HL-60/S4 treated with phorbol 12-myristate 13-acetate at 8.2 ng/mL for 4 days and 3 days (cell line): ENCODE measurements around the gene EFCAB6.

Experiments
- in situ Hi-C: fragments of 300-500 bp; cut with MboI; formaldehyde crosslinking; loops from 2 replicates; pipeline ENCODE4 v1.15.0; 2022; ENCODE audit warnings: low sequenced_read_pairs

Gene EFCAB6

DNA sequence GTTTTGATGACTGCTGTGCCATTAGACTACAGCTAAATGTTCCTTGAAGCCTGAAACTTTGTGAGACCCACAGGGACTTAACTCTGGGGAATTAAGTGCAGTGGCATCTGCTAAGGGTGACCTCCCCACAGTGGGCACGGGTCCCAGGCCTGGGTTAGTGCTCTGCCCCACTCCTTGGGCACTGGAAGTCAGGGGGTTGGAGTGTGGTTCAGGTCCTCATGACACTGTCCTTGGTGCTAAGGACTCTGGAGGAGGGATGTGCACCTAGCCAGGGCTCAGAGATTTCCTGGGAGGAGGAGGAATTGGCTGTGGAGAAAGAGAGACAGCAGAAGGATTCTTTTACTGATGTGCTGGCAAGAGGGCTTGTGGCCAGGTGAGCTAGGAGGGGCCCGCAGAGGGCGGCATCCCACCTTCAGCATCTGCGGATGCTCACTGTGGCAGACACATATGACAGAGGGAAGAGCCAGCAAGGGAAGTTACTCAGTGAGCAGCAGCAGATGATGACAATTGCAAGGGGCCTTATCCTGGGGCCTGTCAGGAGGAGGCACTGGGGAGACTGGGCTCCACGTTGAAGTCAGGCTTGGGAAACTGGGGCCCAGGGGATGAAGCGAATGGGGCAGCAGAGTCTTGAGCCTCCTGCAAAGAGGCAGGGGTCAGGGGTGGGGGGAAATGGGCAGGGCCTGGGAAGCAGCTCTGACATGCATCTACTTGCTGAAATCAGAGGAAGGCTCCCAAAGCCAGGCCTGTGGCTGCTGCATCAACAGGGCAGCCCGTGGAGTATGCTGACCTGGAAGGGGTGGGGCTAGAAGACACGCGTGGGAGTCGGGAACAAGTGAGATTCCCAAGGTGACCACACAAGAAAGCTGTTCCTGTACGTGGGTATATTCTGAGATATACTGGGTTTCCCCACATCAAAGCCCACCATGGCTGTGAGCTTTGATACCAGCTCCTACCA, 256.3 kb downstream of the EFCAB6 start:
- in situ Hi-C loops, result no loop called here

DNA sequence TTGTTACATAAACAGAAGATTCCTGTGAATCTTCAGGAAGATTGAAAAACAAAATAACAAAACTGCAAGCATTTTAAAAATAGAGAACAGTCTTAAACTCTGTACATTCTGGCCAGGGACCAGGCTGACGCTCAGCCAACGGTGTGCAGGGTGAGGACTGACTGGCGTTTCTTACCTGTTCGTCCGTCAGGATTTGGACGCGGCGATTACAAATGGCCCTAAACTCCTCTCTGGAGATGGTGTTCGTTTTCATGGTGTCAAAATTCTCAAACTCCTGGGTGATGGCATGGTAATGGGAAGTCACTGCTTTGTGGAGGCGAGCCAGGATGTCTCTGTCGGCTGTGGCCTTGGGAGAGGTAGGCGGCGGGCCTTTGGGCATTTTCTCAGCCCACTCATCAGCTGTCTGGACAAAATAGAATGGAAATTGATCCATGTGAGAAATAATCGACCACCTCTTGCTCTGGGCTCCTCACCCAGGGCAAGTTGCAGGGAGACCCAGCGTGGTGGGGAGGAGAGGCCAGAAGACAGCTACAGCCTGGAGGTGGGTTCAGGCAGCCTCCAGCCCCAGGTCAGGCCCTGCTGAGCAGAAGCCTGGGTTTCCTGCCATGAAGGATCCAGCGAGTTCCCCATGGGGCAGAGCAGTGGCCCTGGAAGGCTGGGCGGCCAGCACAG, 257.3 kb downstream of the EFCAB6 start:
- in situ Hi-C loops, result no loop called here

DNA sequence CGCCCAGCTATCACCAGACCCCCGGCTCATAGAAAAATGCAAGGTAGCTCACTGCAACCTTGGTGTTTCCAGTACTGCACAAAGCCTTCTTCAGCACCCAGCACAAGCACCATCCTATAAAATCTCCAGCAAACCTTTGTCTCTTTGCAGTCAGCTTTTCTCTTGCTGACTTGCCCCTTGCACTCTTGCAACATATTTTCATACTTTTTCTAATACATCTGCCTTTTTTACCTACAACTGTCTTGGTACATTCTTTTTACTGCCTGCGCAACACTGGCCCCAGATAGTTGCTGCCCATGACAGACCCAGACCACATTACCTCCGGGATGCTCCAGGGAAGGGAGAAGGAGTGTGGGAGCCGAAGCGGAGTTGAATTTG, 257.9 kb downstream of the EFCAB6 start:
- in situ Hi-C loops, result no loop called here

DNA sequence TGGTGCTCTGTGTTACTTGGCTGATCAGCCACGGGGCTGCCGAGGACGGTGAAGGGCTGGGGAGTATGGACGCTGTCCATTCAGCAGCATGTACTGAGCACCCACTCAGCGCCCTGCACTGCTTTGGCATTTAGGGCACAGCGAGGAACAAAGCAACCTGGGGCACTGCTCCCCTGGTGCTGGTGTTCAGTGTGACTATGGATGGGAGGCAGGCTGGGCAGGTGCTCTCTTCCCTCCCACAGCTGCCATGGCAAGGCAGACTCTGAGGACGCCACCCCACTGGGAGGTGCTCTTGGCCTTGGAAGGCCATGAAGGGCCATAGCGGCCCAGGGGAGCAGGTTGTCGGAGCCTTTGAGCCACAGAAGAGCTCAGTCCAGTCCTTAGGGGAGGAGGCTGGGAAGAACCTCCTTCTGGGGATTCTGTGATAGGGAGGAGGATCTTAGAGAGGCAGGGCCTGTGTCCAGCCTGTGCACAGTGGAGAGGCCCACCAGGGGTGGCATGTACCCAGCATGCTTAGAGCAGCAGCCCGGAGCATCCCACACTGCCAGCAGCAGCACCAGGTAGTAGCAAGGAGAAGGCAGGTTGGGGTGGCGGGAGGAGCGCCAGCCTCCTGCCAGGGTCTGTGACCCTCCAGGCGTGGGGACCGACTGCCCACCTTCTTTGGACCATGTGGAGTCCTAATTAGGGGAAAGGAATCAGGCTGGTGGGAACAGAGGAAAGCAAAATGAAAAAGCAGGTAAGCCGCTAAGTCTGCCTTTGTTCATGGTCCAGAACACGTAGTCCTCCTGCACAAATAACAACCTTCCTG, 258.4 kb downstream of the EFCAB6 start:
- in situ Hi-C loops, result no loop called here

DNA sequence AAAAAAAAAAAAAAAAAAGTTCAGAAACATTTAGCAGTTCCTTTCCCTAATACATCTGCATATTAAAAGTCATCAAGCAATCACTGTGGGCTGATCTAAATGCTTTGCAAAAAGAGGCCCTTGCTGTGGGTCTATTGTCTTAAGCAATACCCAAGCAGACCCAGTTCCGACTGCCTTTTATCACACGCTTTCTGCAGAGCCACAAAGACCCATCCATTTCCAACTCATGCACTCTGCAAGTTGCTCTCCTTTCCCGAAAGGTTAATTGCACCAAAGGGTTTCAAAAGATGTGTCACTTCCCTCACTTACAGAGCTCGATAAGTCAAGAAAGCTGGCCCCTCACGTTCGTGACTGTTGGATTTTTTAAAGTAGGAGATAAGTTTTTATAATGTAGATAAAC, 261.4 kb downstream of the EFCAB6 start:
- in situ Hi-C loops, result no loop called here

DNA sequence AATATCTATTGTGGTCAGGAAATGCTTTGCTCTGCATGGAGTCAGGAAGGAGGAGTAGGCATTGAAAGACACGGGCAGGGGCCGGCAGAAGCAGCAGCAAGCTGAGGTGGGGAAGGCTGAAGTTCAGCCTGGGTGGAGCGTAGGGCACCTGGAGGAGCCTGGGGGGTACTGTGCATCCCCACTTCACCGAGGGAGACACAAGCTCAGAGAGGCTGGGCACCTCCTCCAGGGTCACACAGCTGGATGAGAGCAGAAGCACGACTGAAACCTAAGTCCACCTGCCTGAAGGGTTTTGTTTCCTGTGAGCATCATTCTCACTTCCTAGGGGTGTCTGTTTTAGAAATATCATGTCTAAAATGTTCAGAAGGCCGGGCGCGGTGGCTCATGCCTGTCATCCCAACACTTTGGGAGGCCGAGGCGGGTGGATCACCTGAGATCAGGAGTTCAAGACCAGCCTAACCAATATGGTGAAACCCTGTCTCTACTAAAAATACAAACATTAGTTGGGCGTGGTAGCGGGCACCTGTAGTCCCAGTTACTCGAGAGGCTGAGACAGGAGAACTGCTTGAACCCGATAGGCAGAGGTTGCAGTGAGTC, 262.0 kb downstream of the EFCAB6 start:
- in situ Hi-C loops, result no loop called here

DNA sequence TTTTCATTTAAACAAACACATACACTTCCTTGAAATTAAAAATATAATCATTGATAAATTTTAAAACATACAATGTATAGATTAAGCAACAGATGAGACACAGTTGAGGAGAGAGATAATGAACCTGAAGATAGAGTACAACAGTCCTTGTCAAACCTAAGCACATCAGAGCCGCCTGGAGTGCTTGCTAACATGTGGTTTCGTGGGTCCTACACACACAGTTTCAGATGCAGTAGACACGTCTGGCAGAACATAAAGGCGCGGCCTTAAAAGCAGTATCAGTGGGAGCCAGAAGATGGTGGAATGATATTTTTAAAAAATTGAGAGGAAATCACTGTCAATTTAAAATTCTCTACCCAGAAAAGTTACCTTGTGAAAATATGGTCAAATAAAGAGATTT, 265.9 kb downstream of the EFCAB6 start:
- in situ Hi-C loops, result no loop called here

DNA sequence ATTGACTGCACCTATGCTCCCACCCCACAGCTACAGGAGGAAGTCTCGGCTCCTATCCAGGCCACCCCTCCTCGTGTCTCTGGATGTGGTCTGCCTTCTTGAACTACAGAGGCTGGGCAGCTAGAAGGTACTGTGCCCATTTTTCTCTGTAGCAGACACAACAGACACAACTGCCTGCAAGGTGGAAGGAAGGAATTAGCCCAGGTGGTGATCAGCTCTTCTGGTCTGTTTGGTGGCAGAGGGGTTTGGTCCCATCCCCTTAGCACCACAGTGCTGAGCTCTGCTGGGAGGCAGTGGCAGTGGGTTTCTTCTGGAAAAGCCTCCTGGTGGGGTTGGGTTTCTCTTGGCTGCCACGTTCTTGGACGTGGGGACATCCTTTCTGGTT, 267.8 kb downstream of the EFCAB6 start:
- in situ Hi-C loops, result no loop called here

DNA sequence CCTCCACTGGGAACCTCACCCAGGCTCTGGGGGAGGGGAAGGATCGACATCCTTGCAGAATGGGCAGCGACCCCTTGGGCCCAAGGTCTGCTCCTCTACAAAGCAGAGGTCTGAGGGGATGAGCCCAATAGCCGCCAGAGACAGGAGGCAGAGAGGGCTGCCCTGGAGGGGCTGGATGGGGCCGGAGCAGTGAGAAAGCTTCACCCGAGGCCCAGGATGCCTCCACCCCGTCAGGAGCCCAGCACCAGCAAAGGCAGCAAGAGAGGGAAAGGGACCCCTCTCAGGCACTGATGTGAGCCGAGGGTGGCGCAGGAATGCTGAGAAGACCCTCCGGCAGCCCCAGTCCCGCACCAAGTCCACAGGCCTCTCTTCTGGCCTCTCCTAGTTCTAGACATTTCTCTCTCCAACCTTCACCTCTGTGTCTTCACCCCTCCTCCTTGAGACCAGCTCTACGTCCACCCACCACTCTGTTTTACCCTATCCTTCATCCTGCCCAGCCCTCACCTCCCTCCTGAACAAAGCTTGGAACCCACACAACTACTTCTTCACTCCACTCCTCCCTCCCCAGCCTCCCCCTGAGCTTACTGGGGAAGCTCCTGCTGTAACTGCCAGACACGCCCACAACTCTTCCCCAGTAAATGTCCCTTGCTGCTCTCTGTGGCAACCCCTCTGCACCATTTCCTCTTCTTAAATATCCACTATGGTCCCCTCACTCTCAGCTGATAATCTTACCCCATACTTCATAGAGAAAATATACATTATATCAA, 268.4 kb downstream of the EFCAB6 start:
- in situ Hi-C loops, result no loop called here

DNA sequence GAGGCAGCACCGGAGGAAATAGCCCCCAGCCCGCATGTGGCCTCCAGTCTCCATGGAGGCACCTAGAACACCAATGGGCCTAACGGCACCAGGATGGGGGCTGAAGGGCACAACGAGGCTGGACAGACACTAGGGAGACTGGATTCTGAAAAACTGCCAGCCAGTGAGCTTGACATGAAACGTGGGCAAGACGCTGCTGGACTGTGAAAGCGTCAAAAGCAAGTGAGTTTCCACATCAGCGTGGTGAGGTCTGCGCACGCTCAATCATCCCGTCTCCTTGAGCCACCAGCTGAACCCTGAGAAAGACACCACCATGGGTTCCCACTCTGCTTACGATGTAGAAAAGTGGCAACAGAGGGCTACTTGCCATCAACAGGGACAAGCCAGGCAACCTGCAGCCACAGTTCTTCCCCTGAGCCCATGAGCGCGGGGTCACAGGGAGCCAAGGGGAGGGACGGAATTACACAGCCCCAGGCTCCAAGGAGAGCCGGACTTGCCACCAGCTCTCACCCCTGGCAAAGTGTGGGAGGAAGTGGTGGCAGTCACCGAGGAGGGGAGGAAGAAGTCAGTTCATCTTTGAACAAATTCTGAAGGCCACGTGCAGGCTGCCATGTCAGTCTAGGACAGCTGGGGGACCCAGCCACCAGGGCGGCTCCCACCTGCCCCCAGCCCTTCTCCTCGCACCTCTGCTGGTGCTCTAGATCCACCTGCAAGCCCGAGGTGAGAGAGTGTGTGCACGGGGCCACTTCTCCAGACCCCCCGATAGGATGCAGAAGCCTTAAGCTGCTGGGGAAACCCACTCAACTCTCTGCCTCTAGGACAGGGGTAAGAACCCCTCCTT, 269.2 kb downstream of the EFCAB6 start:
- in situ Hi-C loops, result no loop called here

DNA sequence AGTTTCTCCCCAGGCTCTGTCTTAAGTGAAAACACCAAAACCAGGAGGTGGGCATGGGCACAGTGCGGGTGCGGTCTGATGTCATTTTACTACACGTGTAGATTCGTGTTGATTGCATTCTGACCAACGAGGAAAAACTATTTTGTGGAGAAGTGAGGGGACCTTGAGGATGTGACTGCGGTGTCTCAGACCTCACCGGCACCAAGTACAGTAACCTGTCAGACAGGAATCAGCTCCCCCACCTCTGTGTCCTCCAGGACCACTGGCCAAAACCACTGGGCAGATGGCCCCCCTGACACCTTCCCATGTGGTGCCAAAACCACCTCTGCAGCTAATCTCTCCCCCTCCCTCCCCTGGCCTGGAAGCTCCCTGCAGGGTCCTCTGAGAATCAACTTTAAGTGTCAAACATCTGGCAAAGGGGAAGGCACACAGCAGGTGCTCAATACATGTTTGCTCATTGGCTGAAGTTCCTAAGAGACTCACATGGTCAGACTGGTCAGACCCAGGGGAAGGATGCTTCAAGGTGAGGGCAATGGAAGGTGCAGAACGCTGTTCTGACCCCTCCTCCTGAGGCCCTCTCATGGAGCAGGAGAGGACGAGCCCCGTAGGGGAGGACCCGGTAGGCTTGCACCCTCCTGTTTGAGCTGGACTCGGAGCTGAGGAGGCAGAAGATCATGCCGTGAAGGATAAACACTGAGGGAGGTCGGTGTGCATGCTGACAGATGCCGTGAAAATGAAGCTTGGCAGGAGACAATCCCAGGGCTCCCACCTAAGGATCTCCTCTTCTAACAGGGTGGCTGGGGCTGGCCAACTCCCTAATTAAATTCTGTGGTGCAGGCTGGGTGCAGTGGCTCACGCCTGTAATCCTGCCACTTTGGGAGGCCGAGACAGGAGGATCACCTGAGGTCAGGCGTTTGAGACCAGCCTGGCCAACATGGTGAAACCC, 270.4 kb downstream of the EFCAB6 start:
- in situ Hi-C loops, result no loop called here

DNA sequence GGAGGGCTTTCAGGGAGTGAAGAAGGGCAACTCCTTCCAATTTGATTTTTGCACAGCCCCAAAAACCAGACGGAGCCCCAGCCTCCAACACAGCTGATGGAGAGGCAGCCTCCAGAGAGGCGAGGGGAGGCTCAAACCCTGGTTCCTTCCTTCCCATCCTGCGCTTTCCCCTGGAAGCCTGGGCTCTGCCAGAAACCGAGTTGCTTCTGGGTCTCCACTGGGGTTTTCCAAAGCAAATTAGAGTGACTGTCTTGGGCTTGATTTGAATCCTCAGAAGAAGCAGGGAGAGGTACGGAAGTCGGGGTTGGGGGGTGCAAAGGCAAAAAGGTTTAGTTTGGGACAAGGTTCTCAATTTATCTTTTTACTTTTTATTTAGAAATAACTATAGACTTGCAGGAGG, 271.1 kb downstream of the EFCAB6 start:
- in situ Hi-C loops, result no loop called here

DNA sequence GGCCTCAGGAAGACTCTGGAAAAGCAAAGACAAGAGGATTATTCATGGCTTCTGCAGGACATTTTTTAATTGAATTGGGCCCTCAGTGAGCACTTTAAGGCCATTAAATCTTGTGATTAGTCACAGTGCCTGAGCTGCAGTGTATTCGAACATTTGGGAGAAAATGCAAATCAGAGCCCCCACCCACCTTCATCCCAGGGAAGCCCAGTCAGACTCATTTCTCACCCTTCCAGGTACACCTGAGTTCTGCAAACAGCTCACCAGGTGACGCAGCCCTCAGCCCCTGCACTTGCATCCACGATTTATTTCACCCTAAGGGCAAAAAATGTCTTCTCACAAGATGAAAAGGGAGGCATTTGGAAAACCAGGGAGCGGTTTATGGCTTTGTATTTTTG, 271.6 kb downstream of the EFCAB6 start:
- in situ Hi-C loops, result no loop called here

DNA sequence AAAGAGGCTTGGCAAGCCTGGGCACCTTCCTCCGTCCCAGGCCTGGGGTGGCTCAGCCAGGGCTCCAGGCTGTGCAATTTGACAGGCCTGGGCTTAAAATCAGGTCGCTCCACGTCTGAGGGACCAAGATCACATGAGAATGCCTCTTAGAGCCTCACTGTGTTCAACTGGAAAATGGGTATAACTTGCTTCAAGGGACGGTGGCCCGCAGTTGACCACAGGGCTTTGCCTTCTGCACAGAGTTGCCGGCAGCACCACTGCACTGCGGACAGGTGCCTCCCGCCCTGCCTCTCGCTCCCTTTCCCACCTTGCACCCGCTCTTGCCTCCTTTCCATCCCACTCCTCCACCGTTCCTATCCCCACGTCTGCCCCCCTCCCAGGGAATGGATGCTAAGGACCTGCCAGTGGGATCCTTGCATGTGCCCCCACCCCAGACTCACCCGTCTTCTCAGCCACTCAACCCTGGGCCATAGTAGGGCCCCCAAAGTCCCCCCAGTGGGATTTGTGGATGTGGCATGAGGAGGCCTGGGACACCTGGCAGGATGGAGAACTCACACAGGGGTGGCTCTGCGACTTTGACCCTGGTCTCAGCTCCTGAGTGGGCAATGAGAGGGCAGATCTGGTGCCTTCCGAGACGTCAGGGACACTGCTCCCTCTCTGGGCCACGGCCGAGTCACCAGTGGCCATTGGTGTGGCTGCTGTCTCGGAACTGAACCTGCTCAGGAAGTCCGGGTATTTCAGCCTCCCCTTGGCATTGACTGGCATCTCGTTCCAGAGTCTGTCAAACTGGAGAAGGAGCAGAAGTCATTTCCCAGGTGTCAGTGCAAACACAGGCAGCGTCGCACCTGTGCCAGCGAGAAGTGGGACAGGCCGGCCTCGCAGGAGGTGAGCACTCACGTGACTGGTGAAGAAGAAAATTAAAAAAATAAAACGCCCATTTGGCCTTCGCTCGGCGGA, 272.3 kb downstream of the EFCAB6 start:
- in situ Hi-C loops, result no loop called here

DNA sequence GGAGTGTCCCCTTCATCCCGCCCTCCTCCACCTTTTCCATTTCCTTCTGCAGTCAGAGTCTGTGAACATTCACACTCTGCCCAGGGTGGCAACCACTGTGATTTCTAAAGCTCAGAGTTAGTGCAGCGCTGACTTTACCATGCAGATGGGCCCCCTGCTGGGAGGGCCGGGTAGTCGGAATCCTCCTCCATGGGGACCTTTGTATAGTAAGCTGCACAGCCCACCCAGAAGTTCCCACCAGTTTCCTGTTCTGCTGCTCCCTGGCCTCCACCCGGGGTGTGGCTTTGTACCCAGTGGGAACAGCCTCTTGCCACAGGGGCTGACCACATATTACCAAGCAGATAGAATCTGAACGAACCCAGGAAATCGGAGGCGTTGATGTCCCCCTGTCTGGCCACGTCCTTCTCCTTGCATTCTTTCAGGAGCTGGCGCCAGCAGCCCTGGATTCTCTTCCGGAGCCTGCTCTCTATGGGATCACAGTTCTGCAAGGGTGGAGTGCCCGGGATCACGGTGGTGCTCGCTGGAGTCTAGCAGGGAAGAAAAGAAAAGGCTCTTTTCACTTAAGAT, 275.0 kb downstream of the EFCAB6 start:
- in situ Hi-C loops, result no loop called here

DNA sequence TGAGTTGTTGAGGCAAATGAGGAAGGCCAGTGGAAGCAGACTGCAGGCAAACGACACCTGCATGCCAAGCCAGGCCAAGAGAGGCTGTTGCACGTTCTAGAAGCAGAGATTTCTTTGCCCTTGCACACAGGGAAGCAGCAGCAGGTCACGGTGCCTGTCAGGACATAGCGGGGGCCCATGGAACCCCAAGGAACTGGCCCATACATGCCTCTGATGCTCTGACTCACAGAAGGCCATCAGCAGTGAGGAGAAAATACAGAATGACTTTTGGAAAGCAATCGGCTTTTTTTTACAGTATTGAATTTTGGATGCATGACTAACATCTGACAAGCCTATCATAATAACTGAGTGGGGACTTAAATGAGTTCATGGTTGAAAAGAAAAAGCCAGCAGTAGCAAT, 276.4 kb downstream of the EFCAB6 start:
- in situ Hi-C loops, result no loop called here

DNA sequence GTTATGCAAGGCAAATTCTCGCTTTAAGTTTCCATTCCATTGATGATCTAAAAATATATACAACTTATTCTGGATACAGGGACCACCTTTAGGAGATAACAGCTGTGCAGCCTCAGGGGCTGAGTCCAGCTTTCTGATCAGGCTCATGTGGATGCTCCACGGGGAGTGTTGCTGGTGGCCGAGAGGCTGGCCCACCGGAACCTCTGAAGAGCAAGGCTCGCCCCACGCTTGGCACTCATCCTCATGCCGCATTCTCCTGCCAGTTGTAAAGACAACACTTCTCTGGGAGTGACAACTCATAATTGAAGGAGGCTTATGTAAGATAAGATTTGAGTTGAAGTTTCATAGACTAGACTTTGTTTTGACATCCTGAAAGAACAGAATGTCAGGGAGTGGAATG, 276.8 kb downstream of the EFCAB6 start:
- in situ Hi-C loops, result no loop called here
